ENCODE measurements around the gene OGFOD1. TPM values are rescaled to one million over a fixed set of nuclear protein-coding genes. Genes with fewer than 3 reads are reported as not detected.

Gene OGFOD1
- total and polyA plus RNA-seq, 10 donors: 6.9 to 34.7 (median 23.9) TPM

DNA sequence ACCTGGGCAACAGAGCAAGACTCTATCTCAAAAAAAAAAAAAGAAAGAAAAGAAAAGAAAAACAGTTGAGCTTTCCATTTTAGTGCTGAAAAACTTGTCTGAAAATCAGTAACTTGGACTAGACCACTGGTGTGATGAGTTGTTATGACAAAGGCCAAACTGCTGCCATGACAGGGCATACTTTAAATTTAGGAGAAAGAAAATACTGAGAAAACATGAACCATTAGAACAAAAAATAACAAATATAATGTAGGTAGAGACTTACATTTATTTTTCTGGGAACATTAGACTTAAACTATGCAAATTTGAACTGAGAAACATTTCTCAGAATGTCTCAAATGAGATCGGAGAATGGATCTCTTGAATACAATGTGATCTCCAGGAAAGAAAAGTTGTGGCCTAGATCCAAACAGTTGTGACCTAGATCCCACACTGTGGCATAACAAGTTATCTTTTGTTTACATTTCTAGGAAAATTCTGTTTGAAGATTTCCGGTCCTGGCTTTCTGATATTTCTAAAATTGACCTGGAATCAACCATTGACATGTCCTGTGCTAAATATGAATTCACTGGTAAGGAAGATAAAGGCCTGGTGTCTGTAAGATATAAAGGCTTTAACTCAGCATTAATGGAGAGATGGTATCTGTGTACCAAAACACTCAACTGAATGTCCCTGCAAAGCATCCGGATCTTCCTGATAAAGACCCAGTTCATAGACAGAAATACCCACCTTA is 10.9 kb downstream of the OGFOD1 start:
- Histone ChIP-seq H3K9me3 (no peaks in the 10 kb centered on the region), H3K4me1 (no peaks in the 10 kb centered on the region), H3K36me3 (peaks cover 0 to 100% (median 62%) of the 10 kb centered on the region in 6 donors), H3K27ac (no peak overlapping the region), H3K4me3 (no peak overlapping the region), H3K27me3 (replicated peaks in 1 of 7) (no peaks in the 10 kb centered on the region)
- intact Hi-C loops (cut with DNase I; ENCODE audit: low total_unique reads): no loop called here
- 92 to 98% (median 96%) methylated on average over 3 of the region's 3 CpGs for WGBS, 5 donors
- DNase-seq: no peak
- TF ChIP-seq POLR2AphosphoS5 (IDR thresholded peaks at IDR 0.05): no peak
- TF ChIP-seq, protein P1, sequence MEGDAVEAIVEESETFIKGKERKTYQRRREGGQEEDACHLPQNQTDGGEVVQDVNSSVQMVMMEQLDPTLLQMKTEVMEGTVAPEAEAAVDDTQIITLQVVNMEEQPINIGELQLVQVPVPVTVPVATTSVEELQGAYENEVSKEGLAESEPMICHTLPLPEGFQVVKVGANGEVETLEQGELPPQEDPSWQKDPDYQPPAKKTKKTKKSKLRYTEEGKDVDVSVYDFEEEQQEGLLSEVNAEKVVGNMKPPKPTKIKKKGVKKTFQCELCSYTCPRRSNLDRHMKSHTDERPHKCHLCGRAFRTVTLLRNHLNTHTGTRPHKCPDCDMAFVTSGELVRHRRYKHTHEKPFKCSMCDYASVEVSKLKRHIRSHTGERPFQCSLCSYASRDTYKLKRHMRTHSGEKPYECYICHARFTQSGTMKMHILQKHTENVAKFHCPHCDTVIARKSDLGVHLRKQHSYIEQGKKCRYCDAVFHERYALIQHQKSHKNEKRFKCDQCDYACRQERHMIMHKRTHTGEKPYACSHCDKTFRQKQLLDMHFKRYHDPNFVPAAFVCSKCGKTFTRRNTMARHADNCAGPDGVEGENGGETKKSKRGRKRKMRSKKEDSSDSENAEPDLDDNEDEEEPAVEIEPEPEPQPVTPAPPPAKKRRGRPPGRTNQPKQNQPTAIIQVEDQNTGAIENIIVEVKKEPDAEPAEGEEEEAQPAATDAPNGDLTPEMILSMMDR (IDR thresholded peaks at IDR 0.05 in 8 of 11, conservative IDR thresholded peaks at IDR 0.05 in 3 of 11): no peak
- no peak for TF ChIP-seq POLR2A (IDR thresholded peaks at IDR 0.05)

- Histone ChIP-seq H3K27me3 (replicated peaks in 1 of 7) (no peaks in the 10 kb centered on the region), H3K9me3 (no peaks in the 10 kb centered on the region), H3K4me3 (no peak overlapping the region), H3K4me1 (no peaks in the 10 kb centered on the region), H3K27ac (no peak overlapping the region), H3K36me3 (peaks cover 0 to 100% (median 64%) of the 10 kb centered on the region in 6 donors)
- no peak for DNase-seq
- intact Hi-C loops (cut with DNase I; ENCODE audit: low total_unique reads): no loop called here
- 92 to 99% (median 97%) methylated on average over 6 of the region's 6 CpGs for WGBS, 5 donors
- TF ChIP-seq, protein P1 (IDR thresholded peaks at IDR 0.05 in 8 of 11, conservative IDR thresholded peaks at IDR 0.05 in 3 of 11): no peak
- TF ChIP-seq POLR2A (IDR thresholded peaks at IDR 0.05) (no peak), POLR2AphosphoS5 (IDR thresholded peaks at IDR 0.05) (no peak)
Measured at GRCh38 chr16:56463153-56463552, 11.8 kb downstream of the OGFOD1 start.

GRCh38 chr16:56466344-56466743 is 15.0 kb downstream of the OGFOD1 start:
- no peak for DNase-seq
- Histone ChIP-seq H3K4me1 (no peaks in the 10 kb centered on the region), H3K27ac (no peak overlapping the region), H3K36me3 (peaks cover 0 to 100% (median 83%) of the 10 kb centered on the region in 6 donors), H3K27me3 (replicated peaks in 1 of 7) (no peaks in the 10 kb centered on the region), H3K9me3 (no peaks in the 10 kb centered on the region), H3K4me3 (no peak overlapping the region)
- TF ChIP-seq POLR2AphosphoS5 (IDR thresholded peaks at IDR 0.05): no peak
- TF ChIP-seq, protein P1 (IDR thresholded peaks at IDR 0.05 in 8 of 11, conservative IDR thresholded peaks at IDR 0.05 in 3 of 11): no peak
- TF ChIP-seq POLR2A (IDR thresholded peaks at IDR 0.05): no peak
- 94 to 99% (median 98%) methylated on average over 2 of the region's 2 CpGs for WGBS, 5 donors
- intact Hi-C loops (cut with DNase I; ENCODE audit: low total_unique reads): no loop called here

GRCh38 chr16:56468800-56469199 is 17.4 kb downstream of the OGFOD1 start:
- Histone ChIP-seq H3K4me1 (no peaks in the 10 kb centered on the region), H3K36me3 (peaks cover 0 to 100% (median 89%) of the 10 kb centered on the region in 6 donors), H3K27ac (no peak overlapping the region), H3K4me3 (no peak overlapping the region), H3K27me3 (replicated peaks in 1 of 7) (no peaks in the 10 kb centered on the region), H3K9me3 (no peaks in the 10 kb centered on the region)
- intact Hi-C loops (cut with DNase I; ENCODE audit: low total_unique reads): no loop called here
- DNase-seq: no peak
- TF ChIP-seq POLR2AphosphoS5 (IDR thresholded peaks at IDR 0.05) (no peak), POLR2A (IDR thresholded peaks at IDR 0.05) (no peak)
- TF ChIP-seq, protein P1 (IDR thresholded peaks at IDR 0.05 in 8 of 11, conservative IDR thresholded peaks at IDR 0.05 in 3 of 11): no peak

Measured in spleen (tissue), 11 donors.